Measurements from ENCODE around the gene BCS1L. TPM values are rescaled to one million over a fixed set of nuclear protein-coding genes. Genes with fewer than 3 reads are reported as not detected.

The BCS1L gene
- total and polyA plus RNA-seq, 2 of the 13 experiments (the other 11 are each of a cell fraction or from before 2014, with no cell fraction given): 48.9 to 76.0 TPM

DNA sequence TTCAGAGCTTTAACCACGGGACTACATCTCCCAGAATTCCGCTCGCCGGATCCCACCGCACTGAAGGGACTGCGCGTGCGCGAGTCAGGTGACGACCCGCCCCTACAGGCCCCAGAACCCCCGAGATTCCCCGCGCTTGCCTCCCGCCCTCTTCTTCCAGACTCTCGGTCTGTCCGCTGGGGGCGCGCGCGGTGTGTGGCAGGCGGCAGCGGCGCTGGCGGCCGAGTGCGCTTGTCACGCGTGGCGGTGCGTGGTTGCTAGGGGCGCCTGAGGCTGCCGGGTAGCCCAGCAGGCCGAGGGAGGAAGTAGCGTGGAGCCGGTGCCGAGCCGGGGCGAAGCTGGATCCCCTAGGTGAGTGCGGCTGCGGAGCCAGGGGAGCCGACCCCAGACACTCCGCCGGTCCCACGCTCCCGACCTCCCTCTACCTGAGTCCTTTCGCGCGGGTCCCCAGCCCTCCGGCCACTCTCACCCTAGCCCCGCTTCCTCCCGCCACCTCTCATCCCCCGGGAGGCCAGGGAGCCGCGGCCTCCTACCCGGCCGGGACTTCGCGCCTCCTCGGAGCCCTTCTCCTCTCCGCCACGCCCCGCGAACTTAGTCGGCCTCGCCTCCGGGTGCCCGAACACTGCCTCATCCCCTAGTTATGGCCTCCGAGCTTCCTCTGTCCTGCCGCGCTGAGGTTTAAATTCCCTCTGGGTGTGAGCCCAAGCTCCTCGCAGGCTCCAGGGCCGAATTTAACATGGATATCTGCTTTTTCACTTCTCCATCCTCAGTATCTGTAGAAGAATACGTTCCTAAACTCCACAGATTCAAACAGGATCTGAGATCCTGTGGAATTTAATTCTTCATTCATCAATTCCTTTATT, 51.4 kb downstream of the BCS1L start, which contains the start of gene TTLL4 (continued):
- TF ChIP-seq, protein P1, sequence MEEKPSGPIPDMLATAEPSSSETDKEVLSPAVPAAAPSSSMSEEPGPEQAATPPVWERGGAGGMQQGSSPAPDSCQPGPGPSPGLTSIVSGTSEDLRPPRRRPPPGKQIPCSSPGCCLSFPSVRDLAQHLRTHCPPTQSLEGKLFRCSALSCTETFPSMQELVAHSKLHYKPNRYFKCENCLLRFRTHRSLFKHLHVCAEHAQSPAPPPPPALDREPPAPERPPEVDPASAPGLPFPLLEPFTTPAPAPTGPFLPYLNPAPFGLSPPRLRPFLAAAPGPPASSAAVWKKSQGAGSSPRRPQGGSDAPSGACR (CRISPR knock-in tag; IDR thresholded peaks at IDR 0.05): peak; percentile 97
- peak; percentile 88; the same call in 1 of the 2 replicates for TF ChIP-seq ZNF713 (CRISPR knock-in tag; IDR thresholded peaks at IDR 0.05)
- TF ChIP-seq ZNF256 (CRISPR knock-in tag; conservative IDR thresholded peaks at IDR 0.05): no peak
- TF ChIP-seq KMT2A (CRISPR knock-in tag; IDR thresholded peaks at IDR 0.05): peak; percentile 85
- no peak for TF ChIP-seq ZNF530 (CRISPR knock-in tag; IDR thresholded peaks at IDR 0.05; ENCODE audit: low read depth)
- TF ChIP-seq ZNF292 (CRISPR knock-in tag; IDR thresholded peaks at IDR 0.05; ENCODE audit: borderline replicate concordance, low read depth): no peak
- peak; percentile 90 for TF ChIP-seq CBX1 (IDR thresholded peaks at IDR 0.05; ENCODE audit: low read depth)
- no peak for TF ChIP-seq ZNF382 (CRISPR knock-in tag; IDR thresholded peaks at IDR 0.05; ENCODE audit: borderline replicate concordance)
- peak; percentile 8; the same call in 1 of the 2 replicates for TF ChIP-seq HMG20A (CRISPR knock-in tag; IDR thresholded peaks at IDR 0.05; ENCODE audit: borderline replicate concordance)
- TF ChIP-seq, protein P2, sequence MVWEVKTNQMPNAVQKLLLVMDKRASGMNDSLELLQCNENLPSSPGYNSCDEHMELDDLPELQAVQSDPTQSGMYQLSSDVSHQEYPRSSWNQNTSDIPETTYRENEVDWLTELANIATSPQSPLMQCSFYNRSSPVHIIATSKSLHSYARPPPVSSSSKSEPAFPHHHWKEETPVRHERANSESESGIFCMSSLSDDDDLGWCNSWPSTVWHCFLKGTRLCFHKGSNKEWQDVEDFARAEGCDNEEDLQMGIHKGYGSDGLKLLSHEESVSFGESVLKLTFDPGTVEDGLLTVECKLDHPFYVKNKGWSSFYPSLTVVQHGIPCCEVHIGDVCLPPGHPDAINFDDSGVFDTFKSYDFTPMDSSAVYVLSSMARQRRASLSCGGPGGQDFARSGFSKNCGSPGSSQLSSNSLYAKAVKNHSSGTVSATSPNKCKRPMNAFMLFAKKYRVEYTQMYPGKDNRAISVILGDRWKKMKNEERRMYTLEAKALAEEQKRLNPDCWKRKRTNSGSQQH (CRISPR knock-in tag; IDR thresholded peaks at IDR 0.05; ENCODE audit: low read depth): peak; percentile 96
- TF ChIP-seq SRSF4 (IDR thresholded peaks at IDR 0.05; ENCODE audit: low read depth, low read length, poor library complexity, severe bottlenecking): no peak
- TF ChIP-seq TCF7 (IDR thresholded peaks at IDR 0.05; ENCODE audit: low read depth): no peak
- TF ChIP-seq, protein P3, sequence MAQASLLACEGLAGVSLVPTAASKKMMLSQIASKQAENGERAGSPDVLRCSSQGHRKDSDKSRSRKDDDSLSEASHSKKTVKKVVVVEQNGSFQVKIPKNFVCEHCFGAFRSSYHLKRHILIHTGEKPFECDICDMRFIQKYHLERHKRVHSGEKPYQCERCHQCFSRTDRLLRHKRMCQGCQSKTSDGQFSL (CRISPR knock-in tag; IDR thresholded peaks at IDR 0.05): no peak; the same call in 1 of the 2 replicates
- TF ChIP-seq, protein P4, sequence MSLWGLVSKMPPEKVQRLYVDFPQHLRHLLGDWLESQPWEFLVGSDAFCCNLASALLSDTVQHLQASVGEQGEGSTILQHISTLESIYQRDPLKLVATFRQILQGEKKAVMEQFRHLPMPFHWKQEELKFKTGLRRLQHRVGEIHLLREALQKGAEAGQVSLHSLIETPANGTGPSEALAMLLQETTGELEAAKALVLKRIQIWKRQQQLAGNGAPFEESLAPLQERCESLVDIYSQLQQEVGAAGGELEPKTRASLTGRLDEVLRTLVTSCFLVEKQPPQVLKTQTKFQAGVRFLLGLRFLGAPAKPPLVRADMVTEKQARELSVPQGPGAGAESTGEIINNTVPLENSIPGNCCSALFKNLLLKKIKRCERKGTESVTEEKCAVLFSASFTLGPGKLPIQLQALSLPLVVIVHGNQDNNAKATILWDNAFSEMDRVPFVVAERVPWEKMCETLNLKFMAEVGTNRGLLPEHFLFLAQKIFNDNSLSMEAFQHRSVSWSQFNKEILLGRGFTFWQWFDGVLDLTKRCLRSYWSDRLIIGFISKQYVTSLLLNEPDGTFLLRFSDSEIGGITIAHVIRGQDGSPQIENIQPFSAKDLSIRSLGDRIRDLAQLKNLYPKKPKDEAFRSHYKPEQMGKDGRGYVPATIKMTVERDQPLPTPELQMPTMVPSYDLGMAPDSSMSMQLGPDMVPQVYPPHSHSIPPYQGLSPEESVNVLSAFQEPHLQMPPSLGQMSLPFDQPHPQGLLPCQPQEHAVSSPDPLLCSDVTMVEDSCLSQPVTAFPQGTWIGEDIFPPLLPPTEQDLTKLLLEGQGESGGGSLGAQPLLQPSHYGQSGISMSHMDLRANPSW (CRISPR knock-in tag; IDR thresholded peaks at IDR 0.05; ENCODE audit: borderline replicate concordance): peak; percentile 72; the same call in 1 of the 2 replicates
- TF ChIP-seq, protein P5, sequence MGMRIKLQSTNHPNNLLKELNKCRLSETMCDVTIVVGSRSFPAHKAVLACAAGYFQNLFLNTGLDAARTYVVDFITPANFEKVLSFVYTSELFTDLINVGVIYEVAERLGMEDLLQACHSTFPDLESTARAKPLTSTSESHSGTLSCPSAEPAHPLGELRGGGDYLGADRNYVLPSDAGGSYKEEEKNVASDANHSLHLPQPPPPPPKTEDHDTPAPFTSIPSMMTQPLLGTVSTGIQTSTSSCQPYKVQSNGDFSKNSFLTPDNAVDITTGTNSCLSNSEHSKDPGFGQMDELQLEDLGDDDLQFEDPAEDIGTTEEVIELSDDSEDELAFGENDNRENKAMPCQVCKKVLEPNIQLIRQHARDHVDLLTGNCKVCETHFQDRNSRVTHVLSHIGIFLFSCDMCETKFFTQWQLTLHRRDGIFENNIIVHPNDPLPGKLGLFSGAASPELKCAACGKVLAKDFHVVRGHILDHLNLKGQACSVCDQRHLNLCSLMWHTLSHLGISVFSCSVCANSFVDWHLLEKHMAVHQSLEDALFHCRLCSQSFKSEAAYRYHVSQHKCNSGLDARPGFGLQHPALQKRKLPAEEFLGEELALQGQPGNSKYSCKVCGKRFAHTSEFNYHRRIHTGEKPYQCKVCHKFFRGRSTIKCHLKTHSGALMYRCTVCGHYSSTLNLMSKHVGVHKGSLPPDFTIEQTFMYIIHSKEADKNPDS (CRISPR knock-in tag; IDR thresholded peaks at IDR 0.05): no peak; the same call in 1 of the 2 replicates
- TF ChIP-seq ZNF850 (CRISPR knock-in tag; conservative IDR thresholded peaks at IDR 0.05): no peak
- no peak for TF ChIP-seq JUNB (CRISPR knock-in tag; IDR thresholded peaks at IDR 0.05; ENCODE audit: borderline replicate concordance)
- TF ChIP-seq HNRNPL (IDR thresholded peaks at IDR 0.05; ENCODE audit: low read depth, low read length): 0 out of 2 replicates have a peak, but pooled peaks have one; percentile 17
- TF ChIP-seq CENPT (CRISPR knock-in tag; IDR thresholded peaks at IDR 0.05; ENCODE audit: low read depth): peak; percentile 17; the same call in 1 of the 2 replicates

Measured in HepG2 (cell line).